Rectal smooth muscle tissue (tissue), 1 donor: ENCODE measurements around the gene KRTAP10-1.
"Not testable (repeated sequence)": the region's sequence is repeated elsewhere in the genome, so short reads cannot be mapped to it uniquely, and the experiment has no call there.

ENCODE experiments used
- H3K27ac ChIP-seq: one replicate; pipeline ENCODE4 v1.7.0; 2013; ENCODE audit warnings: low read depth, low read length, inconsistent platforms
- H3K27me3 ChIP-seq: one replicate; pipeline ENCODE4 v1.7.0; 2013; ENCODE audit warnings: low read length; ENCODE audit not compliant: control insufficient read depth, insufficient read depth
- H3K36me3 ChIP-seq: one replicate; pipeline ENCODE4 v1.7.0; 2013; ENCODE audit warnings: low read length; ENCODE audit not compliant: control insufficient read depth, insufficient read depth
- H3K4me1 ChIP-seq: one replicate; pipeline ENCODE4 v1.7.0; 2013; ENCODE audit warnings: low read length; ENCODE audit not compliant: control insufficient read depth, insufficient read depth
- H3K4me3 ChIP-seq: one replicate; pipeline ENCODE4 v1.7.0; 2013; ENCODE audit warnings: low read length
- H3K9ac ChIP-seq: one replicate; pipeline ENCODE4 v1.7.0; 2013; ENCODE audit warnings: low read length

The KRTAP10-1 gene

DNA sequence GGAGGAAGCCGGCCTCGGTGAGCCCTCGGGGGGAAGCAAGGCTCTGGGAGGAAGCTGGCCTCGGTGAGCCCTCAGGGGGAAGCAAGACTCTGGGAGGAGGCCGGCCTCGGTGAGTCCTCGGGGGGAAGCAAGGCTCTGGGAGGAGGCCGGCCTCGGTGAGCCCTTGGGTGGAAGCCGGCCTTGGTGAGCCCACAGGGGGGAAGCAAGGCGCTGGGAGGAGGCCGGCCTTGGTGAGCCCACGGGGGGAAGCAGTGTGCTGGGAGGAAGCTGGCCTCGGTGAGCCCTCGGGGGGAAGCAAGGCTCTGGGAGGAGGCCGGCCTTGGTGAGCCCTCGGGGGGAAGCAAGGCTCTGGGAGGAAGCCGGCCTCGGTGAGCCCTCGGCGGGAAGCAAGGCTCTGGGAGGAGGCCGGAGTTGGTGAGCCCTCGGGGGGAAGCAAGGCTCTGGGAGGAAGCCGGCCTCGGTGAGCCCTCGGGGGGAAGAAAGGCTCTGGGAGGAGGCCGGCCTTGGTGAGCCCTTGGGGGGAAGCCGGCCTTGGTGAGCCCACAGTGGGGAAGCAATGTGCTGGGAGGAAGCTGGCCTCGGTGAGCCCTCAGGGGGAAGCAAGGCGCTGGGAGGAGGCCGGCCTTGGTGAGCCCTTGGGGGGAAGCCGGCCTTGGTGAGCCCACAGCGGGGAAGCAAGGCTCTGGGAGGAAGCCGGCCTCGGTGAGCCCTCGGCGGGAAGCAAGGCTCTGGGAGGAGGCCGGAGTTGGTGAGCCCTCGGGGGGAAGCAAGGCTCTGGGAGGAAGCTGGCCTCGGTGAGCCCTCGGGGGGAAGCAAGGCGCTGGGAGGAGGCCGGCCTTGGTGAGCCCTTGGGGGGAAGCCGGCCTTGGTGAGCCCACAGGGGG, 36.7 kb downstream of the KRTAP10-1 start:
- not testable (repeated sequence) for H3K4me1 ChIP-seq, H3K27ac ChIP-seq, H3K36me3 ChIP-seq, H3K27me3 ChIP-seq, H3K9ac ChIP-seq, H3K4me3 ChIP-seq

DNA sequence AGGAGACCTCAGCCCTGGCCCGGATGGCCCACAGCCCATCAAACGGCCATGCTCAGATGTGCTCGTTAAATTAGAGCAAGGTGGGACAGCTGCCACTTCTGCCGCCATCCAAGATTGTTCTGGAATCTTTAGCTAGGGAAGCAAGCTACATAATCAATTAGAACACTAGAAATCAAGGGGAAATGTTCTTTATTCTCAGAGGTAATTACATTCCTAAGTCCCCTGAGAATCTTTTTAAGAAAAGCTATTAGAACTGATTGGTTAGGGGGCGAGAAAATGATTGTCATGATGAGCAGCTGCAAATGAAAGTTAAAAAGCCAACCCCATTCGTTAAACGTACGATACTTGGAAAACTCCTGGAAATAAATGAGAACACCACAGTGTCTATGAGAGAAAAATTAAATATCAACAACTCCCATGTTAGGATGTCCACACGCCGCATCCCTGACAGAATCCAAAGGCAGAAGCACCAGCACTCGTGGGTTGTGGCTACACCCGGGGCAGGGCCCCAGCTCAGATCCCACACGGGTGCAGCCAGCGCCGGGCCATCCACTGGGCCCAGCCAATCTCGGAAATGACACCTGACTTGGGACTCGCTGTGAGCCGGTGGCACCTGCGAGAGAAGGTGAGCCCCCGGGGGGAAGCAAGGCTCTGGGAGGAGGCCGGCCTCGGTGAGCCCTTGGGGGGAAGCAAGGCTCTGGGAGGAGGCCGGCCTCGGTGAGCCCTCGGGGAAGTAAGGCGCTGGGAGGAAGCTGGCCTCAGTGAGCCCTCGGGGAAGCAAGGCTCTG, 37.6 kb downstream of the KRTAP10-1 start:
- H3K27me3 ChIP-seq, result no peaks in the 10 kb centered on the region
- H3K36me3 ChIP-seq, result no peaks in the 10 kb centered on the region
- H3K9ac ChIP-seq, result no peak overlapping the region
- no peak overlapping the region for H3K4me3 ChIP-seq
- no peak overlapping the region for H3K27ac ChIP-seq
- H3K4me1 ChIP-seq, result no peaks in the 10 kb centered on the region

DNA sequence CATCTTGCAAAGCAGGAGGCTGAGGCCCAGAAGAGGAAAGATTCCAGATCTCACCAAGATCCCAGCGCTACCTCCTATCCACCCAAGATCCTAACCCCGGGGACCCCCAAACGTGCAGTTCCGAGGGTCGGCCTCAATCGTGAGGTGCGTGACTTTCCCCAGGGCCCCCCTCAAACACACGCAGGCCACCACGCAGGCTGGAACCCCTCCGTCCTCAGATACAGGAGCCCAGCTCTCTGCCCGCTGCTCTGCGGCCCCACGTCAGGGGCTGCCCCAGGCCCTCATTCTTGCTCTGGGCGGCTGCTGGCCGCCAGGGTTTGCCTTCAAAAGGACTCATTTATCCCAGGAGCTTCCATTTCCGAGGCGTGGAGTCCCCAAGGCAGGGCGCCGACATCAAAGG, 39.9 kb downstream of the KRTAP10-1 start:
- Histone ChIP-seq H3K36me3 (no peaks in the 10 kb centered on the region), H3K4me1 (no peaks in the 10 kb centered on the region), H3K27me3 (no peaks in the 10 kb centered on the region)

DNA sequence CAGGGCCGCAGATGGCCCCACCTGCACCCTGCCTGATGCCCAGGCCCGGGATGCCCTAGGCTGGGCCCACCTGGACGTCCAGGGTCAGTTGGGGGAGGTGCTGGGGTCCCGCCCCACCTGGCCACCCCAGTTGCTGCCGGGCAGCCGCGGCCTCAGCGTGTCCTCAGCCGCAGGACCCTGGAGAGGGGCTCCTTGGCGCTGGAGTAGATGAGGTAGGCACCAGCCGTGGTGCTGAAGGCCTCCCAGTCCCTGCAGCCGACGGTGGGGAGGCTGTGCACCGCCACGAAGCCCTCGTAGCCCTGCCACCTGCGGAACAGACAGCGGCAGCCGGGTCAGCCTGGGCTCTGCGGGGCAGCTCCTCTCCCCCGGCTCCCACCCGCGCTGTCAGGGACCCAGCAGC, 40.4 kb downstream of the KRTAP10-1 start:
- Histone ChIP-seq H3K4me3 (no peak overlapping the region), H3K27me3 (no peaks in the 10 kb centered on the region), H3K36me3 (no peaks in the 10 kb centered on the region), H3K27ac (no peak overlapping the region), H3K9ac (no peak overlapping the region), H3K4me1 (no peaks in the 10 kb centered on the region)

More for the DNA sequence above, 39.9 kb downstream of the KRTAP10-1 start:
- H3K27ac ChIP-seq, result no peak overlapping the region
- no peak overlapping the region for H3K9ac ChIP-seq
- no peak overlapping the region for H3K4me3 ChIP-seq

DNA sequence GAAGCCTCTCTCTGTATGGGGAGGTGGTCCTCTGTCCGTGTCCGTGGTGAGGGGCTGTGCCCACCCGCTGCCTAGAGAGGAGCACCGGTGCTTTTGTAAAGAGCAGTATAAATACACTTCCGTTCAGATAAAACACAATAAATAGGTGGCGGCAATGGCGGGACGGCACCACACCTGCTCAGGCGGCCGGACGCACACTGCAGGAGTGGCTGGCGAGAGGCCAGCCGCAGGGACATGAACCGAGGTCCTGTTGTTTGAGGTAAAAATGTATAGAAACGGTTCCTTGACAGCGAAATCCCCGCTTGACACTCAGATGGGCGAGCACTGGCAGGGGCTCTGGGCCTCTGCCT, 40.8 kb downstream of the KRTAP10-1 start:
- H3K4me3 ChIP-seq, result no peak overlapping the region
- H3K9ac ChIP-seq, result no peak overlapping the region
- H3K36me3 ChIP-seq, result no peaks in the 10 kb centered on the region
- H3K27me3 ChIP-seq, result no peaks in the 10 kb centered on the region
- no peak overlapping the region for H3K27ac ChIP-seq
- no peaks in the 10 kb centered on the region for H3K4me1 ChIP-seq

DNA sequence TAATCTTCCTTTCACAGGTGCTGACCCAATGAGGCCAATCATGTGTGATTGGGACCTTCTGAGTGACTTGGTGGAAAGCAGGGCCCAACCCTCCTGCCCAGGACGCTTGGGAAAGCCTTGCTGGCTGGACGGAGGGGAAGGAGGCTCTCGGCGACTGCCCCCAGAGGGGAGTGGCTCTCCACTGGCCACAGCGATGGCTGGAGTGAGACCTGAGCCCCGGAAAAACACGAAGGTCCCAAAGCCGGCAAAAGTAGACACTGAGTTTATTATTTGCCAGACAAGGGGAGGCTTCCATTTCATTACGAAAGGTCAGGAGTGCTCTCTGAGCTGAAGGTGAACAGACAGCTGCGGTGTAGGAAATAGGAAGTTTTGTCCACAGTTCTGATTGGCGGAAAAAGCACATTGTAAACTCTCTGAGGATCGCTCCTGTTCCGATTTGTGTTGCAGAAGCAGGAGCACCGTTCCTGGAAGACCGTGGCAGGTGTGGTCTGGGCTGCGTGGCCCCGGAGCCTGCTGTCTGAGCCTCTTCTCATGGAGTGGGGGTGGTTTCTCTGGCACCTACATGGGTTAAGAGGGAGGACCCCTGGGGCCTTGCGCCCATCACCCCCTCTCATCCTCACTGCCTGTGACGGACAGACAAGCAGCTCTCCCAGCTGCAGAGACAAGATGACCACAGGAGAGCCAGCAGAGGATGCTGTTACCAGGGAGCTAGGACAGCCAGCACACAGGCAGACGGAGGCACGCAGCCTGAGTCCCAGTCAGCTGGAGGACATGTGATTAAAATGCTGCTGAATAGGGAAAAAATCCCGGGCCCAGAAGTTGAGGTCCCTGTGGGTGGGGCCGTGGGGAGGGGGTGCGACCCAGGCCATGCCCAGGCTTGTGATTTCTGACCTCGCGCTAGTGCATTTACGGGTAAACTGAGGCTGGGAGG, 41.5 kb downstream of the KRTAP10-1 start:
- H3K27ac ChIP-seq, result no peak overlapping the region
- no peaks in the 10 kb centered on the region for H3K36me3 ChIP-seq
- no peak overlapping the region for H3K9ac ChIP-seq
- H3K4me1 ChIP-seq, result no peaks in the 10 kb centered on the region
- H3K27me3 ChIP-seq, result no peaks in the 10 kb centered on the region
- H3K4me3 ChIP-seq, result no peak overlapping the region

DNA sequence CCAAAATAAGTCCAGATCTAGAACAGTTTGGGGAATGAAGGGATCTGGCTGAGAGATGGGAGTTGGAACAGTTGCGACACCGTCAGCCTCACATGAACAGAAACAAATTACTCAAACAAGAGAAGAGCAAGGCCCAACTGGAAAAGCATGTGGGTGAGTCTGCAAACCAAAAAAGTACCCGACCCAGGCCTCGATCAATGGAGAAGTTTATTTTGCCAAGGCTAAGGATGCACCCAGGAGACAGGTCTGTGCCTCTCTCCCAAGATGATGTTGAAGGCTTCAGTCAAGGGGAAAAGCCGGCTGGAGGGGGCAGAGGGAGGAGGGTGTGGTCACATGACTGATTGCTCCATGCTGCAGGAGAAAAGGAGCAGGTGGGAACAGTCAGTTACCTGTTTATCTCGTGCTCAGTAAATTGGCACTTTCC, 42.3 kb downstream of the KRTAP10-1 start:
- H3K27ac ChIP-seq, result no peak overlapping the region
- no peak overlapping the region for H3K4me3 ChIP-seq
- no peaks in the 10 kb centered on the region for H3K27me3 ChIP-seq
- no peaks in the 10 kb centered on the region for H3K4me1 ChIP-seq
- no peak overlapping the region for H3K9ac ChIP-seq
- no peaks in the 10 kb centered on the region for H3K36me3 ChIP-seq

DNA sequence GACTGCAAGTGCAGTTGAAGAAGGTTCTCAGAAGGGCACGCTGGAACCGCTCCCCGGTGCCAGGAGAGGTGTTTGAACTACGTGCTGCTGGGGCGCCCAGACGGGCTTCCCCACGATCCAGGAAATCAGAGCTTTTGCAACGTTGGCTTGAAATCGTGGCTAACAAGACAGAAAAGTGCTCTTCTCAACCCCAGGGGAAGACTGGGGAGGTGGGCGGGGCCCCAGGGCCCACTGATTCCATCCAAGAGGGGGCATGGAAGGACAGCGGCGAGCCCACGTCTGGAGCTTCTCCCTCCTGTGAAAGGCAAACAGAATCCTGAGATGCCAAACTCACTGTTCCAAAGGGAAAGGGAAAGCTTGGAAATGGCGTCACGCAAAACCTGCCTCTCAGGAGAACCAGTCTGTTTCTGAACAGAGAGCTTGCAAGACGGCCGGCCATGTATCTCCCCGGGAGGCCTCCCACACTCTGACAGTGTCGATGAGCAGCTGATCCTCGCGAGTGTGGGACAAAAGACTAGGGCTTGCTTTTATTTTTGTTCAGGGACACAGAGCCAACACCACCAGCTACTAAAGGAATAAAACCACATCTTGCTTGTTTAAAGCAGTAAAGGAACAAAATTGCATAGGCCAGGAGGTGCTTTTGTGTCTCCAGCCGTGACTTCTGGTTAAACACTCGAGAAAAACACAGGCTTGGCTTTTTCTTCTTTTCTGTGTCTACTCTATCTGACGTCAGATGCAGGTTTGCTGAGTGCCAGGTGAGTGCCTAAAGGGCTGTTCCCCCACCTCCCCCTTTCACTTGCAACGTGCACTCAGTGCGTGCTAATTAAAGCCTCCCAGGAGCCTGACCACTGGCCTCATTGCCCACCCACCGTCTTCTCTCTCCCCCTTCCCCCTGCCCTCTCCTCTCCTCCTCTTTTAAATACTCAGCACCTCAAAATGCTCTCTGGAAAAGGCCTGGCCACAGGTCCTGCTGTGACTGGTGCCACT, 43.1 kb downstream of the KRTAP10-1 start:
- H3K9ac ChIP-seq, result no peak overlapping the region
- no peaks in the 10 kb centered on the region for H3K4me1 ChIP-seq
- no peaks in the 10 kb centered on the region for H3K27me3 ChIP-seq
- H3K27ac ChIP-seq, result no peak overlapping the region
- H3K36me3 ChIP-seq, result no peaks in the 10 kb centered on the region
- no peak overlapping the region for H3K4me3 ChIP-seq

DNA sequence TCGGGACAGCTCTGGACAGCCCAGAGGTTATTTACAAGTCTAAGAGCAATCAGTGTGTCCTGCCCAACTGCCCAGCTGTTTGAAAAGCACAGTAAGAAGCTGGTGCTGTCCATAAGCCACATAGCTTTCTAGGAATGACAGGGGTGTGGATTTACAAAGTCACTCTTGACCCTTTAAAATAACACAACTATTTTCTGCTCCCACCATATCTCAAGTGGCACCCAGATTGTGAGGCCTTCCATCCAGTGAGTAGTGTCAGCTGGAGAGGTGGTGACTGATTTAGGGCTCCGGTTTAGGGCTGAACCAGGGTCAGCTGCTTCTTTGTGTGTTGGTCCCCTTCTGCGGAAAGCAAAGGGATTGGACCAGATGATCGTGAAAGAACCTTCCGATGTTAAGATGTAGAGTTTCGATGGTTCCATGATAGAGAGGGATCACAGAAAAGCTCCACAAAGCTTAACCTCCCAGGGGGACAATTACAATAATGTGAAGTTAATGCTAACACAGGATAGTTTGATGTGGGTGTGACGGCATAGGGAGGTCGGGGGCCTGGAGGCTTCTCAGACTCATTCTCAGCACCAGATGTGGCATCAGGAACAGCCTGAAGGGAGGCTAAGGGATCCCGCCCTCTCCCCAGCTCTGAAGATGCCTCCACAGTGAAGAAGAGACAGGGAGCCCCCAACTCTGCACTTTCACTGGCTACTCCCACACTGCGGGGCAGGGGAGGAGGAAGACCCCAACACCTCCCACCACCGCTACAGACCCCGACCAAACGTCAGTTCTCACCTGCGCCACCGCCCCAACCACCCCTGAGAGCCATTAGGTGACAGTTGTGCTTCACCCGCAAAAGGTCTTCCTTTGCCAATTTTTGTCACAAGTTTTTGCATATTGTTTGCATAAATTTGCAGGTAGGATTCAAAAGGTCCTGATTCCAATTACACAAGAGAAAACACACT, 44.1 kb downstream of the KRTAP10-1 start:
- Histone ChIP-seq H3K4me1 (no peaks in the 10 kb centered on the region), H3K27me3 (no peaks in the 10 kb centered on the region), H3K9ac (no peak overlapping the region), H3K4me3 (no peak overlapping the region), H3K36me3 (no peaks in the 10 kb centered on the region), H3K27ac (no peak overlapping the region)

DNA sequence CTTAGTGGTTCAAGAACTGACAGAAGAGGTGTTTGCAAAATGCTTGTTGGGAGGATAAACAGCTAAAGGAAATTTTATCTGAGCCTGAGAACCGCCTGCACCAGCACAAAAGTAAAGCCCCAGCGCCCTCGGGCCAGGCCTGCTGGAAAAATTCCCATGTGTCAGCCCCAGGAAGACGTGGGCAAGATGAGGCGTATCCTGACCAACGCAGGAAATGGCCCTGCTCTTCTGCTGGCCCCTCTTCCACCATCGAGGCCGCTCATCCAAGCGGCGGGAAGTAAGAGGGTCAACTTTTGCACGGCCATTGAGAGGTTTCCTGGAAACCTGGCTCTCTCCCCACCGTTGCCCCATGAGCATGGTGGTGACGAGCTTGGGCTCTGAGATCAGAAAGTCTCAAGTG, 45.0 kb downstream of the KRTAP10-1 start:
- Histone ChIP-seq H3K9ac (no peak overlapping the region), H3K4me1 (no peaks in the 10 kb centered on the region), H3K27ac (no peak overlapping the region), H3K36me3 (no peaks in the 10 kb centered on the region), H3K27me3 (no peaks in the 10 kb centered on the region), H3K4me3 (no peak overlapping the region)
